ENCODE results near the gene MYO18A.
"Not testable (repeated sequence)": the region's sequence is repeated elsewhere in the genome, so short reads cannot be mapped to it uniquely, and the experiment has no call there.

Gene MYO18A

GRCh38 chr17:29196769-29197515, 16.7 kb upstream of the MYO18A start:
- no peak for DNase-seq (ENCODE audit: low read depth, low spot score)

GRCh38 chr17:29195465-29196081, 15.4 kb upstream of the MYO18A start:
- no peak for DNase-seq (ENCODE audit: low read depth, low spot score)

GRCh38 chr17:29194669-29195068, 14.5 kb upstream of the MYO18A start:
- no peak for DNase-seq (ENCODE audit: low read depth, low spot score)

- no peak for DNase-seq (ENCODE audit: low read depth, low spot score)
Measured at GRCh38 chr17:29193146-29193545, 12.9 kb upstream of the MYO18A start.

DNA sequence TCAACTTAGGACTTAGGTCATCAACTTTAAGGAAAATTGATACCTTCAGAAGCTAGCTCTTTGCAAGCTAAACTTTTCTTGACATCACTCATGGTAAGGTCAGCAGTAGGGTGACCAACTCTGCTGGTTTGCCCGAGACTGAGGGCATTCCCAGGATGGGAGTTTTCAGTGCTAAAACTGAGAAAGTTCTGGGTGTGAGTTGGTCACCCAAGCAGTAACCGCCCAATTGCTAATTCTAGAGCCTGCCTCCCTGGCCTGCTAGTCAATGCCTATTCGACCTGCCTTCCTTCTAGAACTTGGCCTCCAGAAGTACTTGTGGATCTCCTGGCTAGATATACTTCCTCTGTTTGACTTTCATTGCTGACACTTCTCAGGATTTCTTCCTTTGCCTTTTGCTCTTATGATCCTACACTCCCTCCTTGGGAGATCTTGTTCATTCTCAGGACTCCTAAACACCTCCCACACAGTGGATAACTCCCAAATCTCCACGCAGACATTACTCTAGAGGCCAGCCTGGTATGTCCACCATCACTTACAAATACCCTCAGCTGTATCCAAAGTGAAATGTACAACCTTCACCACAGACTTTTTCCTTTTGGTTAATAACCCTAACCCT, 10.5 kb upstream of the MYO18A start:
- DNase-seq (ENCODE audit: low read depth, low spot score): no peak

DNA sequence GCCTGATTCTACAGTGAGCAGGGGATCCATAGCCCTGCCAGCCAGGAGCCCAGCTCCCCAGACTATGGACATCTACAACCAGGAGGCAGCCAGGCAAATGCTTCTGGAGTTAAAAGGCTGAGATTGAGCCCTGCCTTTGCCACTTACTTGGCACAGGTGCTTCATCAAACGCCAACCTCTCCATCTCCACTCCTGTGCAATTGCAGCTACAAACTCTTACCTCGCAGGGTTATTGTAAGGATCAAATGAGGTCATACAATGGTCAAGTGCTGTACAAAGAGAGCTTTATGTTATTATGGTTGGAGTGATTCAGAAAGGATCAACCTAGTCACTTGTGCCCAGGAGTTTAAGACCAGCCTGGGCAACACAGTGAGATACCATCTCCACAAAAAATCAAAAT, 9.8 kb upstream of the MYO18A start:
- no peak for DNase-seq (ENCODE audit: low read depth, low spot score)

- DNase-seq (ENCODE audit: low read depth, low spot score): no peak
Measured at GRCh38 chr17:29189355-29189754, 9.2 kb upstream of the MYO18A start.

DNA sequence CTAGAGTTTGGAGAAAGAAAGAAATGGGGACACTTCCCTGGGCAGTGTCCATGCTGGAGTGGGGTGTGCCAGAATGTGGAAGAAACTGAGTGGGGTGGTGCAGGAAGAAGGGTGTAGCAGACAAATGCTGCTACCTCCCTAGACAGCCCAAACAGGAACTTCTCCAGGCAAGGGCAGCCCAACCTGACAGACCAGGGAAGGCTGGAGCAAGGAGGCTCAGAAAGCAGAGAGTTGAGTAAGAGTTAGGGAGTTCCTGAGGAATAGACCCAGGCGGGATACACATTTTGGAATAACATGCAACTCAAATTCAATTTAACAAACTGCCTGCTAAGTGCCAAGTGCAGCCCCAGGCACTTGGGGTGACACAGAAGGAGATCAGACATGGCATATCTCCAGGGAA, 1.0 kb upstream of the MYO18A start:
- no peak for DNase-seq (ENCODE audit: low read depth, low spot score)

DNA sequence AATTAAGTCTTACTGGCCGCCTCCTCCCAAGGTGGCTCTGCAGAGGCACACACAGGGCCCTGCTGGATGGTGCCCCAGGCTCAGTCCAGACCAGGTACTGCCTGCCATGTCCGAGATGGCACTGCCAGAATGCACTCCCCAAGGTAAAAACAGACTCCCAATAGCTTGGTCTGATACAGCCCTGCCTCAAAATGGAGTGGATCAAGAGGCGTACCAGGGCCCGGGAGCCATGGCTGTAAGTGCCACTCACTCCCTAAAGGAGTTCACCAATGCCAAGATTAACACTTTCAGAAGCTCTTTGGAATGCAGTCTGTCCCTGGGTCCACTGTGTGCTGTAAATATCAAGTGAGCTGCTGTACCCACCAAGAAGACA, 576 bp upstream of the MYO18A start:
- no peak for DNase-seq (ENCODE audit: low read depth, low spot score)

DNA sequence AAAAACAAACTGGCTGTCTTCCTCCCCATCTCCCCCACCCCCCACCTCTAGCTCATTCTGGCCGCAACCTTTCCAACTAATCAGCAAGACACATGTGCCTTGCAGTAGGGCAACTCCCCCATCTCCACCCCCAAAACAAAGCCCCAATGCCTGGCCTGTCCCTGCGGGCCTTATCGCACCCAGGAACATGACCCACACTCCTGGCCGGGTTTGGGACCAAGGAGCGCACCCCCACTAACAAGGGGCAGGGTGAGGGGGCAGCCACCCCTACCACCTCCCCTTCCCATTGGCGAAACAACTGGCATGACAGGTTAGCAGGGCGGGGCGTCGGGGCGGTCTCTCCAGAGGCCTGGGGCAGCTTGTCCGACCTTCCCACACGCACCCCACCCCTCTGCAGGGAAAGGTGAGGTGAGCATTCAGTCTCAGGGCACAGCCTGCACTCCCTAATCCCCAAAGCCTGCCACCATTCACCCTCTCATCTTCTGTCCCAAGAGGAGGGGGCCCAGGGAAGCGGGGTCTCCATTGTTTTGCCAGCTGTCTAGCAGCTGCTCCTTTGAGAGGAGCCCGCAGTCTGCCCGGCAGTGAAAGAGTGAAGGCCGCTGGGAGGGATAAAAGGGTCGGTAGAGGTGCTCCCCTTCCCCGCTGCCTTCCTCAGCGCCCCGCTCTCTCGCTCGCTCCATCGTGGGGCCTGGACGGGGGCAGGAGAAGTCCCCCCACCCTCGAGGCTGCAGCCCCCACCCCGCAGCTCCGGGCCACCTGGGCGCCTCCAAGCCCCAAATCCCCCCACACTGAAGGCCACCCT, 765 bp downstream of the MYO18A start:
- DNase-seq (ENCODE audit: low read depth, low spot score): no peak

DNA sequence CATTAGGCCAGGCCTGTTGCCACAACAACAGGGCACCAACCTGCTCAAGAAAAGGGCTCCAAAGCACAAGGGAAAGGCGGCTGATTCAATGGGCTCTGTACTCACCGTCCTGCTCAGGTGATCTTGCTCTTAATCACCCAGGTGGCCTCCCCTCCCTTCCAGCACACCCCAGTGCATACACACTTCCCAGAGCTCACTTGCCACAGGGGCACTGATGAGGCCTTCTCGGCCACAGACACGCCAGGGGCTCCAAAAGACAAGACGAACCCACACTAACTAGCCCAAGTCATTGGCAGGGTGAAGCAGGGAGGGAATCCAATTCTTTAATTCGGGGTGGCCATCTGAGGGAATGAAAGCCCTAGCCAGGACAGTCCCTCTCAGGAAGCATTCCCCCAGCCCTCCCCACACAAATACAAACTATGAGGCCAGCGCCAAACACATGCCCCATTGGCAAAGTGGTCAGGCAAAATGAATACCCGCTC, 1.4 kb downstream of the MYO18A start:
- DNase-seq (ENCODE audit: low read depth, low spot score): no peak

DNA sequence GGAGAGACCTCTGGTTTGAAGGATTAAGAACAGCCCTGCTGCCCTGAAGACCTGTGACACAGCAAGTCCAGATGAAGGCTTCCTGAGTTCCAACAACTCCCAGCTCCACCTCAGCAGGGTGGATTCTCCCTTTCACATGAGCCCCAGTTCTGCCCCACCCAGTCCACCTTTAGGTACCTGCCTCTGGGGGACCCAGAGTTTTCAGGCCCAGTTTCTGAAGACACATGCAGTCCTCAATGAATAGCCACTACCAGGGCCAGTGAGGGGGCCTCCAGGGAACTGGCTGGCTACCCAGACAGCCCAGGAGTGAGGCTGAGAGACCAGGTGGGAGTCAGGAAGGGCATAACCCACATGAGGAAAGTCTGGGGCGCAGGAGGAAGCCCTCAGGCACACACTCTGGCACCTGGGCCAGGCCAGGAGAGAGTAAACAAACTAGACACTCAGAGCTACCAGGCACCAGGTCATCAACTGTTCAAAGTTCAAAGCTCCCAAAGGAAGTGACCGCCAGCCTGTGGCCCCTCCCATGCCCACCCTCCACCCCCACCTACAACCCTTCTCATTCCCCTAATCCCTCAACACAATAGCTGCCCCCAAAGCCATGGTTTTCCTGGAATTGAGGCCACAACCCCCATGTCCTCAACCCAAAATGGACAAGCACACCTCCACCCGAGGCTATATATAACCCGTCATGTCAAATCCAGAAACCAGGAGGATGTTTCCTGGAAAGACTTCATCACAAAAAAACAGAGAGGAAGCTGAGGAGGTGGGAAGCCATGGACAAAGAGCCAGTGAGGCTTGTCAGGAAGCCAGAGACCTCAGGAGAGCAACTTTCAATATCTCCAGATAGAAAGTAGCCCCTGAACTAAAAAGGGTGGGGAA, 2.1 kb downstream of the MYO18A start:
- DNase-seq (ENCODE audit: low read depth, low spot score): no peak

- no peak for DNase-seq (ENCODE audit: low read depth, low spot score)
Measured at GRCh38 chr17:29177541-29177870, 2.7 kb downstream of the MYO18A start.

DNA sequence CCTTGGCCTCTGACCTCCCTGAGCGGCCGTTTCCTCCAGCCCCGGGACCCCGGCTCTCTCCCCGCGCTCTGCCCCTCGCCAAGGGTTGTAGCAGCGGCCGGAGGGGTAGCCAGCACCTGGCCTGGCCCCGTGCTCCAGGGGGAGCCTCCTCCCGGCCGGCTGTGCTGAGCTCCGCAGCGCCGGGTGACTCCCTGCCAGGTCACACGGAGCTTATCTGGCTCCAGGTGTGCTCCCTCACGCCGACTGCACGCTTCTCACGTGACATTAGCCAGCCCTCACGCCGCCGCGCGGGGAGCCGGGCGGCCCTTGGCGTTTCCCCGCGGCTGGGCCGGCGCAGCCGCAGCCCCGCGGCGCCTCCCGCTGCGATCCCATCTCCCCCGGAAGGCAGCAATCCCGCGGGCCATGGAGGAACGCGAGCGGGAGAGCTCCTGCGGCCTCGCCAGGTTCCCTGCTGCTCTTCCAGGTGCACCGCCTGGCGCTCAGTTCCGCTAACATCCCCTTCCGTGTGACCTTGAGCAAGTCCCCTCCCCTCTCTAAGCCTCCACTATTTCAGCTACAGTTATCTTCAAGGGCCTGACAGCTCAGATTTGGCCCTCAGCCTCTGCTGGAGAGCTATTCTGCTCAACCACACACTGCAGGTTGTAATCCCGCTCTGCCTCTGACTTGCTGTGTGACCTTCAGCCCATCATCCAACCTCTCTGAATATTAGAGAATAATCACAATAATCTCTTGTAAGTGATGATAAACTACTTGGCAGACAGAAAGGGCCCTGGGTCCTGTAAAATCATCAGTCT, 3.4 kb downstream of the MYO18A start:
- DNase-seq (ENCODE audit: low read depth, low spot score): no peak

GRCh38 chr17:29175349-29175748, 4.8 kb downstream of the MYO18A start:
- no peak for DNase-seq (ENCODE audit: low read depth, low spot score)

DNA sequence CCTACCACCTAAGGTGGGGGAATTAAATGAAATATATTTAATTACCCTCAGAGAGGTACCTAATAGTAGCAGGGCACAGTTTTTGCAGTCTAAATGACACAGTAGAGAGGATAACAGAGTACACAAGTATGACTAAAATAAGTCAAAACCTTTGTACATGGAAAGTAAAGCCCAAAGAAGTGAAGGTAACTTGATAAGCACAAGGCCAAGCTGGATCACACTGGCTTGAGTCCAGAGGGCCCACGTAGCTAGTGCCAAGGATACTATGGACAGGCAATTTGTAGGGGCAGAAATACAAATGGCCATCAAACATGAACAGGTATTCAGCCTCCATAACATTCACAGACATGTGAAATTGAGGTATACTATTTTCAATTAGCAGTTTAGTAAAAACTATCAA, 7.6 kb downstream of the MYO18A start:
- no peak for DNase-seq (ENCODE audit: low read depth, low spot score)

GRCh38 chr17:29170682-29171081, 9.5 kb downstream of the MYO18A start:
- no peak for DNase-seq (ENCODE audit: low read depth, low spot score)

- no peak for DNase-seq (ENCODE audit: low read depth, low spot score)
Measured at GRCh38 chr17:29169806-29170591, 10.2 kb downstream of the MYO18A start.

DNA sequence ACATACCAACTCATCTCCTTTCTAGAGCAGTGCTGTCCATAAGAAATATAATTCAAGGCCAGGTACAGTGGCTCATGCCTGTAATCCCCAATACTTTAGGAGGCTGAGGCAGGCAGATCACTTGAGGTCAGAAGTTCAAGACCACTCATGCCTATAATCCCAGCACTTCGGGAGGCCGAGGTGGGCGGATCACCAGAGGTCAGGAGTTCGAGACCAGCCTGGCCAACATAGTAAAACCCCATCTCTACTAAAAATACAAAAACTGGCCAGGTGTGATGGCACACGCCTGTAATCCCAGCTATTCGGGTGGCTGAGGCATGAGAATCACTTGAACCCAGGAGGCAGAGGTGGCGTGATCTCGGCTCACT, 11.5 kb downstream of the MYO18A start:
- not testable (repeated sequence) for DNase-seq (ENCODE audit: low read depth, low spot score)

Data from activated naive CD8-positive, alpha-beta T cell treated with anti-CD3 and anti-CD28 coated beads, Interleukin-2, amount 50 U/mL, for 16 hours (primary cell).